ENCODE results near the gene TXNIP.

DNA sequence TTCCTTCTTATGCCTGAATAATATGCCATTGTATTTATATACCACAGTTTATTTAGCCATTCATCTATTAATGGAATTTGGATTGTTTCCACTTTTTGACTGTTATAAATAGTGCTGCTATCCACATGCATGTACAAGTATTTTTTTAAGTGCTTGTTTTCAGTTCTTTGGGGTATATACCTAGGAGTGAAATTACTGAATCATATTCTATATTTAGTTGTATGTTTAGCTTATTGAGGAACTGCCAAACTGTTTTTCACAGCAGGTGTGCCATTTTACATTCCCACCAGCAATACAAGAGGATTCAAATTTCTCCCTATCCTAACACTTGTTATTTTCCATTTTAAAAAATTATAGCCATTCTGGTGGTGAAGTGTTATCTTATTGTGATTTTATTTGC lies 32.7 kb upstream of the TXNIP start:
- TF ChIP-seq, protein P1, sequence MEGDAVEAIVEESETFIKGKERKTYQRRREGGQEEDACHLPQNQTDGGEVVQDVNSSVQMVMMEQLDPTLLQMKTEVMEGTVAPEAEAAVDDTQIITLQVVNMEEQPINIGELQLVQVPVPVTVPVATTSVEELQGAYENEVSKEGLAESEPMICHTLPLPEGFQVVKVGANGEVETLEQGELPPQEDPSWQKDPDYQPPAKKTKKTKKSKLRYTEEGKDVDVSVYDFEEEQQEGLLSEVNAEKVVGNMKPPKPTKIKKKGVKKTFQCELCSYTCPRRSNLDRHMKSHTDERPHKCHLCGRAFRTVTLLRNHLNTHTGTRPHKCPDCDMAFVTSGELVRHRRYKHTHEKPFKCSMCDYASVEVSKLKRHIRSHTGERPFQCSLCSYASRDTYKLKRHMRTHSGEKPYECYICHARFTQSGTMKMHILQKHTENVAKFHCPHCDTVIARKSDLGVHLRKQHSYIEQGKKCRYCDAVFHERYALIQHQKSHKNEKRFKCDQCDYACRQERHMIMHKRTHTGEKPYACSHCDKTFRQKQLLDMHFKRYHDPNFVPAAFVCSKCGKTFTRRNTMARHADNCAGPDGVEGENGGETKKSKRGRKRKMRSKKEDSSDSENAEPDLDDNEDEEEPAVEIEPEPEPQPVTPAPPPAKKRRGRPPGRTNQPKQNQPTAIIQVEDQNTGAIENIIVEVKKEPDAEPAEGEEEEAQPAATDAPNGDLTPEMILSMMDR (IDR thresholded peaks at IDR 0.05; ENCODE audit: low read depth, low read length): no peak
- no peak for TF ChIP-seq EZH2phosphoT487 (IDR thresholded peaks at IDR 0.05; ENCODE audit: low read depth)

Data from OCI-LY3 (cell line).